ENCODE data around the gene NKAP.

DNA sequence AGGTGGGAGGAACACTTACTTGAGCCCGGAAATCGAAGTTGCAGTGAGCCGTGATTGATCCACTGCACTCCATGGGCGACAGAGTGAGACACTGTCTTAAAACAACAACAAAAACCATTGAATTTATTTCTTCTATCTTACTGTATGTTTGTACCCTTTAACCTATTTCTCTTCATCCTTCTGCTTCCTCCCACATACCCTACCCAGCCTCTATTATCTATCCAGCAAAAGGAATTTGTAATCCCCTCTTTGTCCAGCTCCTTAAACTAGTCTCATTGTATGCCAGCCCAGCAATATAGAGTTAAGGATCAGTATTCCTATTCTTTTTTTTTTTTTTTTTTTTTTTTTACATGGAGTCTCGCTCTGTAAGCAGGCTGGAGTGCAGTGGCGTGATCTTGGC is 1.9 kb upstream of the NKAP start:
- no peak for TF ChIP-seq SPI1 (IDR thresholded peaks at IDR 0.05; ENCODE audit: low read depth, low read length)
- no peak for TF ChIP-seq POLR2AphosphoS5 (IDR thresholded peaks at IDR 0.05; ENCODE audit: low read depth, low read length)

Data from GM12891 (cell line).